ENCODE data around the gene PRKRA.
"Not testable (repeated sequence)": the region's sequence is repeated elsewhere in the genome, so short reads cannot be mapped to it uniquely, and the experiment has no call there.

Gene PRKRA

DNA sequence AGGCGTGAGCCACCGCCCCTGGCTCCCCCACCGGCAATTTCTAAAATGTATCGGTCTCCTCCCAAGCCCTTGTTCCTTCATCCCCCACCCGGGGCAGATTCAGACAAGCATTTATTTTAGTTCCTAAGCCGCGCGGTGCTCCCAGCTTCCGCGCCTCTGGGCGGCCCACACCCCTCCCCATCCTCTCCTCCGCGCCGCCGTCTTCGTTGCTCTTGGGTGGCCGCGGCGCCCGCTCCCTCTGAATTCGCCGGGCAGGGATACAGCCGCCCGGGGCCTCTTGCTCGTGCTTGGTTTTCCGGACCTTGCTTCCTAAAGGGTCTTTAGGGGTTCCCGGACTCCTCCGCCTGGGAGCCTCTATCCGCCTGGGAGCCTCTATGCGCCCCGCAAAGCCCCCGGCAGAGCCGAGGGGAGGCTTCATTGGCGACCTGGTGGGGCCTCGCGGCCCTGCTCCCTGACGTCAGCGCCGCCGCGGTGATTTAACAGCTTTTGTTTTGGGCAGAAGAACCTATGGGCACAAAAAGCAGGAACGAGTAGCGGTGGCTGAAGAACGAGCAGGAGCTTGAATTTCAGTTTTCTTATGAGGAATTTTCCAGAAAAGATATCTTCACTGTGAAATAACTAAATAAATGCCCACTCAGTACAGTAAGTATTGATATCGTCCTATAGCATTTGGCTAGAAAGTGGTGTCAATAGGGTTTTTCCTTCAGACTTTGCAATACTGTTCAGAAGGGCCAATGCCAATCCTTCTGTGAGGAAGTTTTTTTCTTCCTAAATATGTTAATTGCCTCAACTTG is 37.3 kb downstream of the PRKRA start:
- peak; percentile 56 for DNase-seq (ENCODE audit: low read depth)

DNA sequence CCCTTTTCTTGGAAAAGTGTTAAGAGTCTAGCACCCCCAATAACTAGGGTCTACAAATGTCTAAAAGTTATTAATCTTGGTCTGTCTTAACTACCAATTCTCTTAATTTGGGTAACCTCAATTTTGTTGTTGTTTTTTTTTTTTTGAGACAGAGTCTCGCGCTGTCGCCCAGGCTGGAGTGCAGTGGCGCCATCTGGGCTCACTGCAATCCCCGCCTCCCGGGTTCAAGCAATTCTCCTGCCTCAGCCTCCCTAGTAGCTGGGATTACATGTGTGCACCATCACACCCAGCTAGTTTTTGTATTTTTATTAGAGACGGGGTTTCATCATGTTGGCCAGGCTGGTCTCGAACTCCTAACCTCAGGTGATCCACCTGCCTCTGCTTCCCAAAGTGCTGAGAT is 38.5 kb downstream of the PRKRA start:
- not testable (repeated sequence) for DNase-seq (ENCODE audit: low read depth)

DNA sequence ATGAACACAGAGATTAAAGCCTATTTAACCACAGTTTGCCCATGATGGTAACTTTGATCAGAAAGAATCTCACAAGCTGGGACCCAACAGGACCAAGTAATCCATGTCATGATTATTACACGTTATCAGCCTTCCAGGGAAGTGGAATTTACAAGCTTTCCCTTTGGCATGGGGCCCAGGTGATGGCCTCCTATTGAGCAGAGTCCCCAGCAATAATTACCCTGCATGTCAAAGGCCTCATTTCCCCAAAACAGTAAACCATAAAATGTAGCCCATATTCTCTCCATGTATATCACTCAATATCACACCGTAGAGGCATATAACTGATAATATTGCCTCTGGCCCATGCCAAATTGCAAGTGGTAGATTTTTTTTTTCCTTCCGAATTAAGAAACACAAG is 38.9 kb downstream of the PRKRA start:
- DNase-seq (ENCODE audit: low read depth): no peak

DNA sequence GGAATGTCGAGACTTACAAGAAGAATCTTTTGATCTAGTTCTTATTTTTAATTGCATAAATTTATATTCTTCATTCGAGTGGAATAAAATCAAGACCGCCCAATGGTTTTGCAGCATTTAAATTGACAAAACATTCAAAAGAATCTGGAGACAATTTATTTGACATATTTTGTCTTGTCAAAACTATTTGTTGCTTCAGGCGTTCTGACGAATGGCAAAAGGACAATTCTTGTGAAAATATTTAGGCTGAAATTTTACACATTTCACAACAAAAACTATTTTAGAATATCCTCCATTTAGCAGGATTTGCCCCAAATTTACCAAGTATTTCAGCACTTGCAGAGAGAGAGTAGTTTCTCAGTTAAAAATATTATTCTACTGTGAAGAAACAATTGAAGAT is 41.7 kb downstream of the PRKRA start:
- no peak for DNase-seq (ENCODE audit: low read depth)

DNA sequence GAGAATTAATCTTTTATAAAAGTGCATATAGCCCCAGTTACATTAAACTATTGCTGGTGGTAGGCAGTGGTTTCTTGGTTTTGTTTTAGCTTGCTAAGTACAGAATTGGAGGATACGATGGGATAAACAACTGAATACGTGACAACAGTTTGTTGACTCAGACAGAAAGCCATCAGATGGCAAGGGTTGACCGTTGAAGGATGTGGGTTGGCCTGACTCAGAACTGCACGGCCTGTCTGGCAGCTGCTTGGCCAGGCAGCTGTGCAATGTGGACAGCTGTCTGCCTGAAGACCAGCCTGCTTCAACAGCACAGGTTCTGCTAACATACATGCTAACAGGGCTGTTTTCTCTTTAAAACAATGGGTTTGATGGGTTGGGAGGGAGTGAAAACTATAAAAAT is 46.6 kb downstream of the PRKRA start:
- DNase-seq (ENCODE audit: low read depth): no peak

- DNase-seq (ENCODE audit: low read depth): no peak
These were observed 47.2 kb downstream of the PRKRA start for GRCh38 chr2:178403671-178404306.

GRCh38 chr2:178401994-178402437 is 49.0 kb downstream of the PRKRA start:
- DNase-seq (ENCODE audit: low read depth): no peak

DNA sequence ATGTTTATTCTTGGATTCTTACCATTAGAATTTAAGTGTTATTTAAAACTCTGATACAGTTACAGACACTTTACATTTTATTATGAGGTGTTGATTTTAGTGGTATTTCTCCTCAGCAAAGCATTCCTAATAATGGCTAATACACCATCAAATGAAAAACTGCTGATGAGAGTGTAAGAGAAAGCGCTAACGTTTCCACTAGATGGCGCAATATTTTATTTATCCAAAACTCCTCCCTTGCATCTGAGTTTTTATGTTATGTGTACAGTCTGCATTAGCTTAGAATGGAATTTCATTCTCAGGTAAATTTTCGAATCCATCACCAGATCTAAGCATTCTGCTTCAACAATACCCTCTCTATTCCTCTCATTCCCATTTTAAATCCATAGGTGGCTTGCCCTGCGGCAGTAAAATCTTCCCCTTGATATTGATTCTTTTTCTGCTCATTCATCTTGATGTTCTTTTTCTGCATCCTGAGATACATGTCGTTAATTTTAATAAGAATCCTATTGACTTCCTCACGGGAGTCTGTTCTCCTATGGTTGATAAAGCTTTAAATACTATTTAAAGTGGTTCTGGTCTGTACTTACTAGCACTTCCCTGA is 53.9 kb downstream of the PRKRA start:
- DNase-seq (ENCODE audit: low read depth): no peak

DNA sequence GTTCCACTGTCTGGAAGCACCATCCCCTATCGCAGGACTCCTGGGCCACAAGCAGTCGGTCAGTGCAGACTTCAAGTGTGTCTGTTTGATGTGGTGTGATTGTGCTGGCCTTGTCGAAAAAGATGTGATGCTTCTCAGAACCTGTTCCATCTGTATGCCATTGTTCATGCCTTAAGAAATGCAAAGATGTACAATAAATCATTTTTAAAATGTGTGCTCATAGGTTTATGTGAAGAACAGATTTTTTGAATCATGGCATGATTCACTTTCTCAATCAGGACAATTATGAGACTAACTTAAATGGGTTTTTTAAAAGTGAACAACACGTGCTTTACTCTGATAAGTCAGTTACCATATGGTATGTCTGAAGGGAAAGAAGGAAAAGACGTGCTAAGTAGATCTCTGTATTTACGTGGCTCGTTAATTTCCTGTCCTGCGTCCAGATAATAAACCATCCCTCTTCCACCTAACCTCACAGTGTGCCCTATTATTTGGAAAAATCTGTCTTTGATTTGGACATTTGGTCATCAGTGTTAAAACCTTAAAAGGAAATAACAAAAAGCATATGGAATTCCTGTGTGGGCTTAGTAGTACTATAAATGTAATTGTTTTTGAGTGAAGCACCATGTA is 54.9 kb downstream of the PRKRA start:
- DNase-seq (ENCODE audit: low read depth): no peak

GRCh38 chr2:178395295-178395694 is 55.7 kb downstream of the PRKRA start:
- DNase-seq (ENCODE audit: low read depth): no peak

- DNase-seq (ENCODE audit: low read depth): no peak
These were observed 56.1 kb downstream of the PRKRA start for GRCh38 chr2:178394859-178395258.

GRCh38 chr2:178392215-178392614 is 58.8 kb downstream of the PRKRA start:
- DNase-seq (ENCODE audit: low read depth): no peak

DNA sequence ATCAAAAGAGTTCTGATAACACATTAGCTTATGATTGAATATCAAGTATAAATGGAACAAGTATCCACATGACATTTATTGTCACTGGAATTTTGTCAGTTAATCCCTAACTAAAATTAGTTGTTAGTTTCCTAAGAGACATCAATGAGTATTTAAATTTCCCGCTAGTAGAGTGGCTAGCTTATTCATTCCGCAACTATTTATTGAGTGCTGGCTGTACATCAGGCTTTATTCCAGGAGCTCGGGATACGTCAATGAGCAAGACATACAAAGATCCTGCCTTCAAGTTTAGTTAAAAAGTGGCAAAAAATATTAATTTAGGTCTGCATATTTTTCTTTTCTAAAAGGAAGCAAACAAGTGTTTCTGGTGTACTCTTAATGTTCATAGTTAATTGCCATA is 59.3 kb downstream of the PRKRA start:
- no peak for DNase-seq (ENCODE audit: low read depth)

GRCh38 chr2:178388287-178388686 is 62.7 kb downstream of the PRKRA start:
- DNase-seq (ENCODE audit: low read depth): no peak

GRCh38 chr2:178386986-178387597 is 63.9 kb downstream of the PRKRA start:
- no peak for DNase-seq (ENCODE audit: low read depth)

DNA sequence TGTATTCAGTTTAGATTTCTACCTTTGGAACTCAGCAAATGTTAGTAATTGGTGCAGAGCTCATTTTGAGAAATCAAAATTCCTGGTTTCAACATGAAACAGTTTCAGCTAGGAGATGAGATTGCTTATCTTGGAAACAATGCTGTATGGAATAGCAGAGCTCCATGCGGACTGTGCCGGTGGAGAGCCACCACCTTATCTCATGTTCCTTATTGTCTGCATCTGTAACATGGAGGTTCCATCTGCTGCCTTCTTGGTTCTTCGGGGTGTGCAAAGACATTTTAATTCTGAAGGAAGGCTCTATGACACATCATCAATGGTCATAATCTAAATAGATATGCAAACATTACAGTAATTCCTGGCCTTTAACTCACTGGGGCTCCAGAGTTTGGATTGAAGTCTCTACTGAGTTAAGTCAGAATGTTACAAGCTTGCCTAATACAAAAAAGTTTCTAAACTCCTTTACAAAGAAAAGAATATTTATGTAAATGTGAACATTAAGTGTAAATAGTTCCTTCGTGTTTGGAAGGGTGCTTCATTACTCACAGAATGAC is 65.3 kb downstream of the PRKRA start:
- no peak for DNase-seq (ENCODE audit: low read depth)

DNA sequence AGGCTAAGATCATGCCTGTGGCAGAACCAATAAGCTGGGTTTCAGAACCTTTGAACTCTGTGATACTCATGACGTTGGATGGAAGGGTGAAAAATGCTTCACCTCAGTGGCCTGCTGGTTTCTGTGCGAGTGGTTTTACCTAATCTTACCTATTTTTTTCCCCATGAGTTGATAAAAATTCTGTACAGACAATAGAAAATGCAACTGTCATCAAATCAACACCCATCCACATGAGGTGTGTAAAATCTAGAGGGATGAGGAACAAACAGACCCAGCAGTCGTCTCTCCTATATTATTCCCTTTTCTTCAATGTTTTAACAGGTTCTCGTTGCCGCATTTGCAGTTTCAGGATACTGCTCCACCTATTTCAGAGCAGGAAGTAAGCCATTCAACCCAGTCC is 67.3 kb downstream of the PRKRA start:
- no peak for DNase-seq (ENCODE audit: low read depth)
